OCI-LY1 (cell line): Measurements from ENCODE around the gene HNRNPAB.

Experiments
- H2AFZ ChIP-seq: fragments of 200-600 bp; sonication (generic), shearing (Covaris generic); 2 replicates; pipeline ENCODE4 v1.6.0; 2014; ENCODE audit warnings: antibody characterized with exemption, mild to moderate bottlenecking, low read length
- H3F3A ChIP-seq: fragments of 200-600 bp; sonication (generic), shearing (Covaris generic); 2 replicates; pipeline ENCODE4 v1.6.0; 2014; ENCODE audit warnings: mild to moderate bottlenecking, antibody characterized with exemption, low read length, moderate library complexity; ENCODE audit not compliant: insufficient read depth
- H3K27ac ChIP-seq: fragments of 200-600 bp; sonication (generic); 2 replicates; pipeline ENCODE4 v1.5.1; 2014; ENCODE audit warnings: low read length, mixed run types, mild to moderate bottlenecking, low read depth; ENCODE audit not compliant: poor library complexity, severe bottlenecking
- H3K27me3 ChIP-seq: fragments of 200-600 bp; sonication (generic); 2 replicates; pipeline ENCODE4 v1.6.0; 2014; ENCODE audit warnings: antibody characterized with exemption, mild to moderate bottlenecking, low read length, moderate library complexity; ENCODE audit not compliant: insufficient read depth
- H3K36me3 ChIP-seq: fragments of 200-600 bp; sonication (generic); 2 replicates; pipeline ENCODE4 v1.6.1; 2014; ENCODE audit warnings: mild to moderate bottlenecking, antibody characterized with exemption, low read length, moderate library complexity, mixed read lengths; ENCODE audit not compliant: insufficient read depth
- H3K4me1 ChIP-seq: fragments of 200-600 bp; sonication (generic); 2 replicates; pipeline ENCODE4 v1.5.1; 2014; ENCODE audit warnings: mild to moderate bottlenecking, low read length, moderate library complexity; ENCODE audit not compliant: insufficient read depth, severe bottlenecking
- H3K4me2 ChIP-seq: fragments of 200-600 bp; sonication (generic), shearing (Covaris generic); 2 replicates; pipeline ENCODE4 v1.6.1; 2014; ENCODE audit warnings: low read length
- H3K4me3 ChIP-seq: fragments of 200-600 bp; sonication (generic); 2 replicates; pipeline ENCODE4 v1.5.1; 2014; ENCODE audit warnings: low read length, low read depth, mild to moderate bottlenecking, mixed read lengths; ENCODE audit not compliant: poor library complexity, severe bottlenecking
- H3K79me2 ChIP-seq: fragments of 200-600 bp; shearing (Covaris generic); 2 replicates; pipeline ENCODE4 v1.6.1; 2016; ENCODE audit warnings: mixed run types, low read length, mixed read lengths; ENCODE audit not compliant: insufficient read depth
- H3K9ac ChIP-seq: fragments of 200-600 bp; sonication (generic), shearing (Covaris generic); 2 replicates; pipeline ENCODE4 v1.6.1; 2014; ENCODE audit warnings: mild to moderate bottlenecking, low read length, mixed read lengths
- H3K9me2 ChIP-seq: fragments of 200-600 bp; sonication (generic), shearing (Covaris generic); 2 replicates; pipeline ENCODE4 v1.6.1; 2014; ENCODE audit warnings: low read depth, mild to moderate bottlenecking, low read length, mixed read lengths
- H3K9me3 ChIP-seq: fragments of 200-600 bp; shearing (Covaris generic); 2 replicates; pipeline ENCODE4 v1.6.1; 2014; ENCODE audit warnings: low read length, mixed read lengths
- H4K20me1 ChIP-seq: fragments of 200-600 bp; sonication (generic), shearing (Covaris generic); 2 replicates; pipeline ENCODE4 v1.6.0; 2016; ENCODE audit warnings: mild to moderate bottlenecking, low read length; ENCODE audit not compliant: insufficient read depth
- EZH2 ChIP-seq: fragments of 200-600 bp; sonication (generic), shearing (Covaris generic); IDR thresholded peaks from 2 replicates; pipeline ENCODE4 v1.8.0; 2017; ENCODE audit warnings: borderline replicate concordance, mixed run types, mild to moderate bottlenecking, antibody characterized with exemption, low read length, moderate library complexity, mixed read lengths
- TF ChIP-seq, protein P1 (sequence below): fragments of 200-600 bp; sonication (generic), shearing (Covaris generic); IDR thresholded peaks from 2 replicates; pipeline ENCODE4 v1.5.1; 2017; ENCODE audit warnings: mild to moderate bottlenecking, antibody characterized with exemption, low read length, moderate library complexity, mixed read lengths

The HNRNPAB gene

DNA sequence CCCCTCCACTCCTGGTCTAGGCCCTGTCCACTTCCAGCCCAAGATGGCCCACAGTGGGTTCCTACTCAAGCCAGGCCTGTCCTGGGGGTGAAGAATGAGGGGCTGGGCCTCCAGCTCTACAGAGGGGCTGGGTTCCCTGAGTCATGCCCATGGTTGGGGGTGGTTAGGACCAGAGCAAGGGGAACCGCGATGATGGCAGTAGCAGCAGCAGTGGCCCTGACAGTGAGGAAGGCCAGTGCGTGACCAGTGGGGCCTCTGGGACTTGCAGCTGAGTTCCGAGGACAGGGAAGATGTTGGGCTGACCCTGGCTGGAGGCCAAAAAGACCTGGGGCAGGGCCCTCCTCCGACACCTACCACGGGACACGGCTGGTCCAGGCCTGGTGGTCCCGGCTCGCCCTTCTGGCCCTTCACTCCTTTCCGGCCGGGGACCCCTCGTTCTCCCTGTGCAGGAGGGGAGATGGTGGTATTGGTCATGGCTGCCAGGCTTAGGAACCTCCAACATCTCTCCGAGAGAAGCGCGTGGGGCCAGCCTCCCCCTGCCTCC lies 37.4 kb downstream of the HNRNPAB start:
- TF ChIP-seq, protein P1, sequence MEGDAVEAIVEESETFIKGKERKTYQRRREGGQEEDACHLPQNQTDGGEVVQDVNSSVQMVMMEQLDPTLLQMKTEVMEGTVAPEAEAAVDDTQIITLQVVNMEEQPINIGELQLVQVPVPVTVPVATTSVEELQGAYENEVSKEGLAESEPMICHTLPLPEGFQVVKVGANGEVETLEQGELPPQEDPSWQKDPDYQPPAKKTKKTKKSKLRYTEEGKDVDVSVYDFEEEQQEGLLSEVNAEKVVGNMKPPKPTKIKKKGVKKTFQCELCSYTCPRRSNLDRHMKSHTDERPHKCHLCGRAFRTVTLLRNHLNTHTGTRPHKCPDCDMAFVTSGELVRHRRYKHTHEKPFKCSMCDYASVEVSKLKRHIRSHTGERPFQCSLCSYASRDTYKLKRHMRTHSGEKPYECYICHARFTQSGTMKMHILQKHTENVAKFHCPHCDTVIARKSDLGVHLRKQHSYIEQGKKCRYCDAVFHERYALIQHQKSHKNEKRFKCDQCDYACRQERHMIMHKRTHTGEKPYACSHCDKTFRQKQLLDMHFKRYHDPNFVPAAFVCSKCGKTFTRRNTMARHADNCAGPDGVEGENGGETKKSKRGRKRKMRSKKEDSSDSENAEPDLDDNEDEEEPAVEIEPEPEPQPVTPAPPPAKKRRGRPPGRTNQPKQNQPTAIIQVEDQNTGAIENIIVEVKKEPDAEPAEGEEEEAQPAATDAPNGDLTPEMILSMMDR: no peak
- TF ChIP-seq EZH2: no peak
- Histone ChIP-seq H3K9me2 (no peaks in the 10 kb centered on the region), H3K9ac (no peak overlapping the region), H3F3A (no peaks in the 10 kb centered on the region), H3K9me3 (no peaks in the 10 kb centered on the region), H3K4me2 (no peak overlapping the region), H2AFZ (no peak overlapping the region), H3K4me3 (no peak overlapping the region), H3K27ac (no peak overlapping the region), H3K4me1 (peaks cover 20% of the 10 kb centered on the region), H3K27me3 (no peaks in the 10 kb centered on the region), H4K20me1 (no peaks in the 10 kb centered on the region), H3K36me3 (no peaks in the 10 kb centered on the region), H3K79me2 (no peaks in the 10 kb centered on the region)

DNA sequence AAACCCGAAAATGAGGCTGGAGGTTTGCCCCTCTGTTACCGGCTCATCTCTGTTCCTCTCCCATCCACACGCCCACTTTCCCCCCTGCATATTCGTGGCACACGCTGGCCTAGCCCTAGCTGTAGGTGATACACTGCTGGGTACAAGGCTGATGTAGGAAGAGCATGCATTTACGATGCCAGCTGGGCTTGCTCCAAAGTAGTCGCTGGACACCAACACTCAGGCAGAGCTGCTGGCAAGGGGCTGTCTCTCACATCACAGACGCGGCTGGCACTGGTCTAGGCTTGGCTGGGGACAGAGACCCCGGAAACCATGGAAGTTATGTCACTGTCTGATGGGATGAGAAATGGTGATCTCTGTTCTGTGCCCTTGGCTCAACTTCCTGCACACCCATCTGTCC lies 38.1 kb downstream of the HNRNPAB start:
- Histone ChIP-seq H3K9me2 (no peaks in the 10 kb centered on the region), H3K9ac (no peak overlapping the region), H2AFZ (no peak overlapping the region), H3K27me3 (no peaks in the 10 kb centered on the region), H3K36me3 (no peaks in the 10 kb centered on the region), H3F3A (no peaks in the 10 kb centered on the region), H4K20me1 (no peaks in the 10 kb centered on the region), H3K4me2 (no peak overlapping the region), H3K79me2 (no peaks in the 10 kb centered on the region), H3K4me1 (peaks cover 20% of the 10 kb centered on the region), H3K27ac (no peak overlapping the region), H3K4me3 (no peak overlapping the region), H3K9me3 (no peaks in the 10 kb centered on the region)
- TF ChIP-seq EZH2: no peak
- TF ChIP-seq, protein P1: no peak

DNA sequence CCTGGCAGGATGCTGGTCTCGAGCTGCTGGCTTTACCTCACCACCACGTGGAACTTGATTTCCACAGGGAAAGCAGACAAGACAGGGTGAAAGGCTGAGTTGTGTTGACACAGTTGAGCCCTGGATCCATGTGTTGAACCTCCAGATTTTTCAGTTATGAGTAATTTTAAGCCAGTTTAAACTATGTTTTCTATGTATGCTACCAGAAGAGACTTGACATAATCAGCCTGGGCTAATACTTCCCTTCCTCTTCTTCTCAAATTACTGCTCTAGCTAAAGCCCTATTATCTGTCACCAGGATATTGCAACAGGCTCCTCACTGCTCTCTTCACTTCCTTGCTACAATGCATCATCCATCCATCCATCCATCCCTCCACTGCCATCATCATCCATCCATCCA lies 40.2 kb downstream of the HNRNPAB start:
- Histone ChIP-seq H3K27ac (no peak overlapping the region), H4K20me1 (no peaks in the 10 kb centered on the region), H3F3A (no peaks in the 10 kb centered on the region), H3K4me2 (no peak overlapping the region), H3K27me3 (no peaks in the 10 kb centered on the region), H3K9ac (no peak overlapping the region), H3K36me3 (no peaks in the 10 kb centered on the region), H3K4me3 (no peak overlapping the region), H2AFZ (no peak overlapping the region), H3K4me1 (peaks cover 12% of the 10 kb centered on the region), H3K9me3 (no peaks in the 10 kb centered on the region), H3K79me2 (no peaks in the 10 kb centered on the region), H3K9me2 (no peaks in the 10 kb centered on the region)
- TF ChIP-seq, protein P1: no peak
- no peak for TF ChIP-seq EZH2
